ENCODE results near the gene CPLX1. TPM values are rescaled to one million over a fixed set of nuclear protein-coding genes. Genes with fewer than 3 reads are reported as not detected.

Gene CPLX1
- total RNA-seq, 2 experiments from 2014 or later, result 0.16 TPM; not detected in 1

- Mint-ChIP-seq H3K9me3 (peaks cover 6% of the 10 kb centered on the region), H3K4me1 (peaks cover 2% of the 10 kb centered on the region), H3K36me3 (peaks cover 33% of the 10 kb centered on the region), H3K27ac (no peak overlapping the region), H3K27me3 (no peaks in the 10 kb centered on the region), H3K4me3 (no peak overlapping the region)
- DNase-seq, result no peak
Measured at GRCh38 chr4:860561-860960, 34.6 kb upstream of the CPLX1 start.

GRCh38 chr4:859496-859895, 33.6 kb upstream of the CPLX1 start:
- H3K9me3 Mint-ChIP-seq, result peaks cover 6% of the 10 kb centered on the region
- no peak for DNase-seq
- peaks cover 36% of the 10 kb centered on the region for H3K36me3 Mint-ChIP-seq
- H3K4me3 Mint-ChIP-seq, result no peak overlapping the region
- no peak overlapping the region for H3K27ac Mint-ChIP-seq
- H3K4me1 Mint-ChIP-seq, result peaks cover 2% of the 10 kb centered on the region
- H3K27me3 Mint-ChIP-seq, result no peaks in the 10 kb centered on the region

GRCh38 chr4:858831-859451, 33.0 kb upstream of the CPLX1 start:
- Mint-ChIP-seq H3K27ac (no peak overlapping the region), H3K4me1 (peaks cover 2% of the 10 kb centered on the region), H3K27me3 (no peaks in the 10 kb centered on the region), H3K36me3 (peaks cover 40% of the 10 kb centered on the region), H3K9me3 (peaks cover 6% of the 10 kb centered on the region), H3K4me3 (no peak overlapping the region)
- no peak for DNase-seq

GRCh38 chr4:858041-858481, 32.1 kb upstream of the CPLX1 start:
- Mint-ChIP-seq H3K36me3 (peaks cover 40% of the 10 kb centered on the region), H3K27me3 (no peaks in the 10 kb centered on the region), H3K27ac (no peak overlapping the region), H3K4me3 (no peak overlapping the region), H3K9me3 (peaks cover 6% of the 10 kb centered on the region), H3K4me1 (peaks cover 2% of the 10 kb centered on the region)
- DNase-seq, result no peak

- no peak for DNase-seq
- peaks cover 2% of the 10 kb centered on the region for H3K4me1 Mint-ChIP-seq
- no peak overlapping the region for H3K4me3 Mint-ChIP-seq
- H3K36me3 Mint-ChIP-seq, result peaks cover 40% of the 10 kb centered on the region
- H3K27ac Mint-ChIP-seq, result no peak overlapping the region
- no peaks in the 10 kb centered on the region for H3K27me3 Mint-ChIP-seq
- peaks cover 6% of the 10 kb centered on the region for H3K9me3 Mint-ChIP-seq
Measured at GRCh38 chr4:857461-857860, 31.5 kb upstream of the CPLX1 start.

GRCh38 chr4:856225-856901, 30.4 kb upstream of the CPLX1 start:
- Mint-ChIP-seq H3K27ac (peak overlapping the region; percentile 75), H3K36me3 (peaks cover 34% of the 10 kb centered on the region), H3K4me3 (no peak overlapping the region), H3K4me1 (peaks cover 2% of the 10 kb centered on the region), H3K27me3 (no peaks in the 10 kb centered on the region), H3K9me3 (peaks cover 6% of the 10 kb centered on the region)
- DNase-seq, result no peak

- Mint-ChIP-seq H3K4me1 (peaks cover 2% of the 10 kb centered on the region), H3K36me3 (peaks cover 34% of the 10 kb centered on the region), H3K27me3 (no peaks in the 10 kb centered on the region), H3K27ac (peak overlapping the region; percentile 75), H3K4me3 (no peak overlapping the region), H3K9me3 (peaks cover 6% of the 10 kb centered on the region)
- no peak for DNase-seq
Measured at GRCh38 chr4:855880-856224, 29.9 kb upstream of the CPLX1 start.

GRCh38 chr4:854356-854755, 28.4 kb upstream of the CPLX1 start:
- peaks cover 6% of the 10 kb centered on the region for H3K9me3 Mint-ChIP-seq
- H3K4me3 Mint-ChIP-seq, result no peak overlapping the region
- H3K27me3 Mint-ChIP-seq, result no peaks in the 10 kb centered on the region
- no peak overlapping the region for H3K27ac Mint-ChIP-seq
- no peak for DNase-seq
- H3K36me3 Mint-ChIP-seq, result peaks cover 35% of the 10 kb centered on the region
- H3K4me1 Mint-ChIP-seq, result peaks cover 2% of the 10 kb centered on the region

- H3K4me3 Mint-ChIP-seq, result no peak overlapping the region
- no peak for DNase-seq
Measured at GRCh38 chr4:853416-853781, 27.5 kb upstream of the CPLX1 start.

GRCh38 chr4:851701-852430, 25.9 kb upstream of the CPLX1 start:
- peaks cover 22% of the 10 kb centered on the region for H3K36me3 Mint-ChIP-seq

More at GRCh38 chr4:853416-853781, 27.5 kb upstream of the CPLX1 start:
- Mint-ChIP-seq H3K4me1 (peaks cover 2% of the 10 kb centered on the region), H3K9me3 (peaks cover 6% of the 10 kb centered on the region), H3K27me3 (no peaks in the 10 kb centered on the region), H3K27ac (no peak overlapping the region), H3K36me3 (peaks cover 33% of the 10 kb centered on the region)

GRCh38 chr4:850323-850945, 24.5 kb upstream of the CPLX1 start:
- DNase-seq, result no peak
- H3K27me3 Mint-ChIP-seq, result no peaks in the 10 kb centered on the region
- H3K36me3 Mint-ChIP-seq, result peaks cover 11% of the 10 kb centered on the region
- no peaks in the 10 kb centered on the region for H3K9me3 Mint-ChIP-seq
- H3K4me3 Mint-ChIP-seq, result no peak overlapping the region
- H3K27ac Mint-ChIP-seq, result no peak overlapping the region
- H3K4me1 Mint-ChIP-seq, result no peaks in the 10 kb centered on the region

More at GRCh38 chr4:851701-852430, 25.9 kb upstream of the CPLX1 start:
- Mint-ChIP-seq H3K9me3 (peaks cover 6% of the 10 kb centered on the region), H3K27me3 (no peaks in the 10 kb centered on the region), H3K4me3 (no peak overlapping the region), H3K27ac (no peak overlapping the region), H3K4me1 (peaks cover 2% of the 10 kb centered on the region)
- no peak for DNase-seq

GRCh38 chr4:849478-850175, 23.7 kb upstream of the CPLX1 start:
- Mint-ChIP-seq H3K36me3 (peaks cover 10% of the 10 kb centered on the region), H3K4me3 (no peak overlapping the region), H3K27me3 (no peaks in the 10 kb centered on the region), H3K4me1 (no peaks in the 10 kb centered on the region), H3K27ac (no peak overlapping the region), H3K9me3 (no peaks in the 10 kb centered on the region)
- DNase-seq, result no peak

GRCh38 chr4:848803-849477, 23.0 kb upstream of the CPLX1 start:
- no peak overlapping the region for H3K27ac Mint-ChIP-seq
- H3K27me3 Mint-ChIP-seq, result no peaks in the 10 kb centered on the region

GRCh38 chr4:848307-848691, 22.4 kb upstream of the CPLX1 start:
- no peak overlapping the region for H3K4me3 Mint-ChIP-seq
- no peaks in the 10 kb centered on the region for H3K4me1 Mint-ChIP-seq
- no peaks in the 10 kb centered on the region for H3K9me3 Mint-ChIP-seq
- peaks cover 8% of the 10 kb centered on the region for H3K36me3 Mint-ChIP-seq
- DNase-seq, result no peak
- H3K27me3 Mint-ChIP-seq, result no peaks in the 10 kb centered on the region
- H3K27ac Mint-ChIP-seq, result no peak overlapping the region

More at GRCh38 chr4:848803-849477, 23.0 kb upstream of the CPLX1 start:
- no peak for DNase-seq
- H3K4me1 Mint-ChIP-seq, result no peaks in the 10 kb centered on the region
- peaks cover 8% of the 10 kb centered on the region for H3K36me3 Mint-ChIP-seq
- no peak overlapping the region for H3K4me3 Mint-ChIP-seq
- no peaks in the 10 kb centered on the region for H3K9me3 Mint-ChIP-seq

Data from activated naive CD8-positive, alpha-beta T cell treated with anti-CD3 and anti-CD28 coated beads for 36 hours (primary cell).